ENCODE data around the gene UBE2I. TPM values are rescaled to one million over a fixed set of nuclear protein-coding genes. Genes with fewer than 3 reads are reported as not detected.

UBE2I gene
- total and polyA plus RNA-seq, 2 of the 4 experiments (the other 2 are of a cell fraction), result 30.8 to 140 TPM

DNA sequence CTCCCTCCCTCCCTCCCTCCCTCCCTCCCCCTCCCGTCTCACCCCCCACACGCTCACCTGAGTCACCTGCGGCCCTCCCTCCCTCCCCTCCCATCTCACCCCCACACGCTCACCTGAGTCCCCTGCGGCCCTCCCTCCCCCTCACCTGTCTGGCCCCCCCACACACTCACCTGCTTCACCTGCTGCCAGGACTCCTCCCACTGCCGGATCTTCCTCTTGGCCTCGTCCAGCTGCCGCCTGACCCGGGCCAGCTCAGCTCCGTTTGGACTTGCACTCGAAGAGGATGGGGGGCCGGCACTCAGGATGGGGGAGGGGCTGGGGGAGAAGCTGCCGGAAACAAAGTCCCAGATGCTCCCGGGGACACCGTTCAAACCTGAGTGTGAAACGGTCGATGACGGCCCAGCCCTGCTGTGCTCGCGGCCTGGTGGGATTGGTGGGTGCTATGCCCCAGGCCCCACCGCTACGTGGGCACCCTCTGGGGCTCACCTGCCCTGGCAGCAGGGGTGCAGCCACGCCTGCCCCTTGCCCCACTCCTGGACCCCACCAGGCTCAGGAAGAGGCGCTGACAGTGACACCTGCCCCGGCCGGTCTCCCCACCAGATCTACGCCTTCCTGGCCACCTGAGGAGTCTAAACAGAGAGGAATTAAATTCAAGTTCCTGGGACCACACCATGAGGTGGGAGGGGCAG, 58.2 kb downstream of the UBE2I start:
- Histone ChIP-seq H3K23ac (ENCODE audit: low read depth, low read length) (no peak overlapping the region), H4K5ac (ENCODE audit: low read depth, low read length) (no peak overlapping the region), H3K36me3 (ENCODE audit: control insufficient read depth, insufficient read depth, low read length) (peaks cover 50% of the 10 kb centered on the region), H3K4me3 (ENCODE audit: insufficient read depth, low read depth, low read length) (no peak overlapping the region), H3K4ac (ENCODE audit: low read depth, low read length) (no peak overlapping the region), H2BK120ac (ENCODE audit: low read depth, low read length) (no peak overlapping the region), H3K18ac (ENCODE audit: low read depth, low read length) (no peak overlapping the region), H4K20me1 (ENCODE audit: insufficient read depth, low read length) (peaks cover 4% of the 10 kb centered on the region; the same call in 1 of the 2 replicates), H3K9me1 (ENCODE audit: insufficient read depth, low read length) (no peaks in the 10 kb centered on the region), H2BK15ac (ENCODE audit: low read depth, low read length) (no peak overlapping the region), H3K9ac (ENCODE audit: low read depth, low read length) (no peak overlapping the region), H2AFZ (replicated peaks; ENCODE audit: low read length, poor library complexity) (no peak overlapping the region), H4K8ac (ENCODE audit: low read depth in 2 of 2, low read length in 2 of 2) (no peak overlapping the region), H2BK20ac (ENCODE audit: low read depth, low read length) (no peak overlapping the region), H2AK5ac (ENCODE audit: low read depth, low read length) (no peak overlapping the region), H2BK5ac (ENCODE audit: low read depth, low read length, poor library complexity, severe bottlenecking) (no peak overlapping the region), H3K79me1 (ENCODE audit: low read depth in 1 of 2, low read length in 2 of 2) (peaks cover 2 to 20% of the 10 kb centered on the region in 2 experiments; a peak in 3 of 4 replicates), H4K91ac (ENCODE audit: insufficient read depth, low read depth, low read length) (no peak overlapping the region), H3K14ac (replicated peaks; ENCODE audit: low read depth, low read length) (no peak overlapping the region), H2AK9ac (replicated peaks; ENCODE audit: low read depth, low read length, poor library complexity) (no peak overlapping the region), H3K27me3 (ENCODE audit: control insufficient read depth, insufficient read depth, low read length) (no peaks in the 10 kb centered on the region), H3K56ac (ENCODE audit: extremely low read depth, insufficient read depth, low read length) (no peak overlapping the region), H3K9me3 (ENCODE audit: control insufficient read depth, insufficient read depth, low read length) (no peaks in the 10 kb centered on the region), H3K27ac (ENCODE audit: insufficient read depth, low read length) (no peak overlapping the region), H3K4me1 (ENCODE audit: control insufficient read depth, insufficient read depth, low read length) (no peaks in the 10 kb centered on the region), H3K4me2 (ENCODE audit: low read depth, low read length) (no peak overlapping the region)
- no TSS peak for BruUV-seq (replicated peaks)
- in situ Hi-C loops (cut with MboI; ENCODE audit: low sequenced_read_pairs) (no loop called here), intact Hi-C loops (cut with micrococcal nuclease) (no loop called here), dilution Hi-C loops (cut with HindIII; ENCODE audit: low sequenced_read_pairs, unreplicated experiment) (no loop called here)
- ATAC-seq (ENCODE audit: low read depth), result no peak
- ChIA-PET POLR2A (ENCODE audit: unreplicated experiment) (no interaction called here), CTCF (no interaction called here)
- WGBS, 2 experiments (ENCODE audit: extremely low coverage in 2 of 2, insufficient read length in 1 of 2), result 100% methylated on average over 1 of the region's 27 CpGs; no CpG with 5 or more reads in 1 of the 2 experiments
- no peak for DNase-seq
- no peak for TF ChIP-seq USF2 (IDR thresholded peaks at IDR 0.05; ENCODE audit: low read depth, low read length)
- no peak for TF ChIP-seq POLR2A (IDR thresholded peaks at IDR 0.05; ENCODE audit: low read depth, low read length)
- TF ChIP-seq NFE2L2 (IDR thresholded peaks at IDR 0.05; ENCODE audit: low read depth, low read length), result no peak
- TF ChIP-seq SMC3 (IDR thresholded peaks at IDR 0.05; ENCODE audit: low read depth, low read length), result no peak
- TF ChIP-seq MAZ (IDR thresholded peaks at IDR 0.05; ENCODE audit: borderline replicate concordance, low read depth, low read length), result no peak
- TF ChIP-seq MAFK (IDR thresholded peaks at IDR 0.05; ENCODE audit: low read depth, low read length), result no peak
- no peak for TF ChIP-seq CHD1 (IDR thresholded peaks at IDR 0.05; ENCODE audit: low read depth, low read length)
- no peak for TF ChIP-seq RFX5 (IDR thresholded peaks at IDR 0.05; ENCODE audit: low read depth, low read length)
- TF ChIP-seq RCOR1 (IDR thresholded peaks at IDR 0.05; ENCODE audit: insufficient replicate concordance, low read length), result no peak
- no peak for TF ChIP-seq CEBPB (IDR thresholded peaks at IDR 0.05; ENCODE audit: low read depth, low read length)
- TF ChIP-seq CTCF (conservative IDR thresholded peaks at IDR 0.05; ENCODE audit: low read depth, low read length), result no peak
- TF ChIP-seq RAD21 (IDR thresholded peaks at IDR 0.05; ENCODE audit: low read length), result no peak
- TF ChIP-seq ELK1 (IDR thresholded peaks at IDR 0.05; ENCODE audit: borderline replicate concordance, low read depth, low read length), result no peak
- TF ChIP-seq MXI1 (IDR thresholded peaks at IDR 0.05; ENCODE audit: borderline replicate concordance, low read depth, low read length), result no peak
- no peak for TF ChIP-seq BHLHE40 (IDR thresholded peaks at IDR 0.05; ENCODE audit: low read depth, low read length)
- no peak for TF ChIP-seq FOS (IDR thresholded peaks at IDR 0.05; ENCODE audit: low read depth, low read length)
